WTC11 (cell line): ENCODE data around the gene AOC1.

Source experiments
- CTCF ChIP-seq: fragments of 200-600 bp; IDR thresholded peaks from 2 replicates; pipeline ENCODE4 v1.8.0; 2022; ENCODE audit warnings: antibody characterized with exemption
- ZNF121 ChIP-seq: sonication (generic); formaldehyde crosslinking; IDR thresholded peaks from 2 replicates; pipeline ENCODE4 v1.8.0; 2023; ENCODE audit warnings: missing genetic modification reagents

GRCh38 chr7:150846291-150847115 lies 5.8 kb upstream of the AOC1 start:
- no peak for TF ChIP-seq CTCF
- TF ChIP-seq ZNF121 (CRISPR knock-in tag) = no peak
